ENCODE results near the gene ZFYVE19.

The ZFYVE19 gene

GRCh38 chr15:40808861-40809450 is 2.1 kb downstream of the ZFYVE19 start:
- DNase-seq (ENCODE audit: insufficient read length, low spot score) (no peak), FAIRE-seq (no peak)

GRCh38 chr15:40812721-40813425 is 6.0 kb downstream of the ZFYVE19 start:
- FAIRE-seq (no peak), DNase-seq (ENCODE audit: insufficient read length, low spot score) (no peak)

- no peak for DNase-seq (ENCODE audit: insufficient read length, low spot score)
Measured at GRCh38 chr15:40815042-40815698, 8.3 kb downstream of the ZFYVE19 start.

DNA sequence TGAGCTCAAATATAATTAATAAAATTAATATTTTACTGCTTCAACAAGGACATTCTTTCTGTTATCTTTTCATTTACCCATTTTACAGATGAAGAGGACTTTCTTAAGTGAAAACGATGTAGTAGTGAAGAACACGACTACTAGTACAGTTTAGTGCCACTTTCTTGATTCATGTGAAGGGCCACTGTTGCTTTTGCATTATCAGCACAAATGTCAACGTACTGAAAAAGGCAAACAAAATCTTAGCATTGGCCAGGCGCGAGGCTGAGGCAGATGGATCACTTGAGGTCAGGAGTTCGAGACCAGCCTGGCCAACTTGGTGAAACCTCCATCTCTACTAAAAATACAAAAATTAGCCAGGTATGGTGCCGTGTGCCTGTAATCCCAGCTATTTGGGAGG is 12.2 kb downstream of the ZFYVE19 start:
- DNase-seq (ENCODE audit: insufficient read length, low spot score) (no peak), FAIRE-seq (no peak)

More at GRCh38 chr15:40815042-40815698, 8.3 kb downstream of the ZFYVE19 start:
- FAIRE-seq = no peak

DNA sequence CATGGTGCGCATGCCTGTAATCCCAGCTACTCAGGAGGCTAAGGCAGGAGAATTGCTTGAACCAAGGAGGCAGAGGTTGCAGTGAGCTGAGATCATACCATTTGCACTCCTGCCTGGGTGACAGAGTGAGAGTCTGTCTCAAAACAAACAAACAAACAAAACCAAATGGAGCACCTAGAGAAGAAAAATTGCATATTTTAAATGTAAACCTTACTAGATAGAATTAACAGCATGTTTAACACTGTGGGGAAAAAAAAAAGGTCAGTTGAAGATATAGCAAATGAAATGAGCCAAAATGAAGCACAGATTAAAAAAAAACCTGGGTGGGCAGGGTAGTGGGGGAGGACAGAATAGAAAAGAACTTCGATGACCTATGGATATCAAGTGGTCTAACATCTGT is 14.3 kb downstream of the ZFYVE19 start:
- FAIRE-seq (no peak), DNase-seq (ENCODE audit: insufficient read length, low spot score) (no peak)

GRCh38 chr15:40823572-40824343 is 16.9 kb downstream of the ZFYVE19 start:
- FAIRE-seq = peak; percentile 4
- no peak for DNase-seq (ENCODE audit: insufficient read length, low spot score)

GRCh38 chr15:40825661-40826422 is 19.0 kb downstream of the ZFYVE19 start:
- FAIRE-seq (no peak), DNase-seq (ENCODE audit: insufficient read length, low spot score) (no peak)

- no peak for DNase-seq (ENCODE audit: insufficient read length, low spot score)
Measured at GRCh38 chr15:40826423-40827075, 19.7 kb downstream of the ZFYVE19 start.

GRCh38 chr15:40828447-40829036 is 21.7 kb downstream of the ZFYVE19 start, which contains the start of gene PPP1R14D:
PPP1R14D (minus strand) TSS chr15:40828708; CDS start chr15:40828641, 67 bp downstream.
- no peak for DNase-seq (ENCODE audit: insufficient read length, low spot score)

More at GRCh38 chr15:40826423-40827075, 19.7 kb downstream of the ZFYVE19 start:
- no peak for FAIRE-seq

DNA sequence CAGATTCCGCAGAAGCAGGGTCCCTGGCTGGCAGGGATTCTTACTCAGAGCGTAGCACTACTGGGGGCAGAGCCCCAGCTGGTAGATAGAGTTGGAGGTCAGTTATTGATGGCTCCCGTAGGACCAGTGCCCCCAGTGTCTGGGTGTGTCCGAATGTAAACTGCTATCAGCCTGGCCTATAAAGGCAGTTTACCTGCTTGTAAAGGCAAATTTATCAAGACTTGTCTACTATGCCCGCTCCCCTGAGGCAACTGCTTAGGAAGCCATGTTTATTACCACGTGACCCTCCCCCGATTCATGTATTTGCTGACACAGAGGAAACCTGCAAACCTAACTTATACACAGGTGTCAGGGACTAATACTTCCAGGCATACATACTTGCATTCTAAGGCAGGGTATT is 22.2 kb downstream of the ZFYVE19 start:
- DNase-seq (ENCODE audit: insufficient read length, low spot score) = no peak
- no peak for FAIRE-seq

More at GRCh38 chr15:40828447-40829036, 21.7 kb downstream of the ZFYVE19 start, which contains the start of gene PPP1R14D:
- FAIRE-seq = no peak

GRCh38 chr15:40830884-40831283 is 24.0 kb downstream of the ZFYVE19 start:
- DNase-seq (ENCODE audit: insufficient read length, low spot score) (no peak), FAIRE-seq (no peak)

- DNase-seq (ENCODE audit: insufficient read length, low spot score) (no peak), FAIRE-seq (no peak)
Measured at GRCh38 chr15:40831861-40832260, 25.0 kb downstream of the ZFYVE19 start.

GRCh38 chr15:40832903-40833302 is 26.0 kb downstream of the ZFYVE19 start:
- no peak for FAIRE-seq

GRCh38 chr15:40836020-40836419 is 29.1 kb downstream of the ZFYVE19 start:
- no peak for FAIRE-seq
- DNase-seq (ENCODE audit: insufficient read length, low spot score) = no peak

More at GRCh38 chr15:40832903-40833302, 26.0 kb downstream of the ZFYVE19 start:
- DNase-seq (ENCODE audit: insufficient read length, low spot score) = no peak

DNA sequence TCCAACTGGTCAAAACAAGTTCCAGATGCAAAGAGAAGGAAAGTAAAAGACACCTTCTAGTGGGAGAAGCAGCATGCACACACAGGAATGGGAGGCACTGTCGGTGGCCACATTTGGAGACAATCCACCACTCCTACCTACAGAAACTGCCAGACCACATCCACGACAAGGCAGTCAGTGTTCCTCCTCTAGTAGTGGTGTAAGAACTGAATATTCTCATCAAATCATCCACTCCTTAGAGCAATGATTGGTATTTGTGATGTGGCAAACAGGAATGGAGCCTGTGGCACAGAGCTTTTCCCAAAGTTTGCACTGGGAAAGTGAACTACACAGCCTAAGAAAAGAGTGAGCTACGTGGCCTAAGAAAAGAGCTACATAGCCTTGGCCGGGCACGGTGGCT is 31.9 kb downstream of the ZFYVE19 start:
- no peak for FAIRE-seq
- no peak for DNase-seq (ENCODE audit: insufficient read length, low spot score)

- DNase-seq (ENCODE audit: insufficient read length, low spot score) (no peak), FAIRE-seq (no peak)
Measured at GRCh38 chr15:40841741-40842140, 34.9 kb downstream of the ZFYVE19 start.

DNA sequence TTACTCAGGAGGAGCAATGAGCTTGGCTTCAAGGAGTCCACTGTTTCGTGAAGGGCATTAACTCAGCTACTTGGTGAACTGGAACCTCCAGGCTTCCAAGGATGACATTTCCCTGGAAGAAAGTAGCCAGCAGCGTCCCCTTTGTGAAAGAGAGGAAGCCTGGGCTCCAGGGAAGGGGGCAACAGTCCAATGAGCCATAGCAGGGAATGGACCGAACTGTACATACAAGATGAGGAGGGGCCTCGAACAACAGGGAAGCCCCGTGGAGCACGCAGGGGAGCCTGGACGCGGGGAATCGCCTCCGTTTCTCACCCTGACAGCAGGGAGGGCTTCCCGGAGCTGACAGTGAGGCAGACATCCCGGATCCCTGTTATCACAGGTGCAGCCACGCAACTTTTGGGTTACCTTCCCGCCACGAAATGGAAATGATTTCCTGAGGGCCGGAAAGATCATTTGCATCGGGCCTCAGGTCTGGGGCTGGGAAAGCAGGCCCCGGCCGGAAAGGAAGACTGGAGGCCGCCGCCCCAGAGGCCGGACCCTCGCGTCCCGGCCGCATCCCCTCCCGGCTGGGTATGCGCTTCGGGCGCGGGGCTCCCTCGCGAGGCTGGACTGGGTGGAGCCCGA is 36.5 kb downstream of the ZFYVE19 start:
- FAIRE-seq (no peak), DNase-seq (ENCODE audit: insufficient read length, low spot score) (no peak)

DNA sequence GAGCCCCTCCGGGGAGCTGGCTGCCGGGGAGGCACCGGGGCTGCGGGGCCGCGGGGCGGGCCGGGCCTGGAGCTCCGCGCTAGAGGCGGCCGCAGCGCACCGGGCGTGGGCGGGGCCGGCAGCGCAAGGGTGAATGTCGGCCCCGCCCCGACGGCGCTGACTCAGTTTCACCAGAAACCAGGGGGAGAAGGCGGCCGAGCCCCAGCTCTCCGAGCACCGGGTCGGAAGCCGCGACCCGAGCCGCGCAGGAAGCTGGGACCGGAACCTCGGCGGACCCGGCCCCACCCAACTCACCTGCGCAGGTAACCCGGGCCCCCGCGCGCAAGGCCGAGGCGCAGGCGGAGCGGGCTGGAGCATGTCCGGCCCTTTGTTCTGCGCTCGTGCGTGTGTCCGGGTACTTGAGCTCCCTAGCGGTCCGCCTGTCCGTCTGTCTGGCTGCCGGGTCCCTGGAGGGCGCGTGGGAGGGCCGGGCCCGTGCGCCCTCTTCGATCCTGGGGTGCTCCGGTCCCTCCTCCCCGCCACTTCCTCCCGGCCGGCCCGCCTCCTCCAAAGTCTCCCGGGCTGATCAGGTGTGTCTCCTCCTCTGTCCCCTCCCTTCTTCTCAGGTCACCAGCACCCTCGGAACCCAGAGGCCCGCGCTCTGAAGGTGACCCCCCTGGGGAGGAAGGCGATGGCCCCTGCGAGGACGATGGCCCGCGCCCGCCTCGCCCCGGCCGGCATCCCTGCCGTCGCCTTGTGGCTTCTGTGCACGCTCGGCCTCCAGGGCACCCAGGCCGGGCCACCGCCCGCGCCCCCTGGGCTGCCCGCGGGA is 37.2 kb downstream of the ZFYVE19 start, which contains the start of gene SPINT1:
TSS of gene SPINT1 (plus strand) at position 164 of the 811 bp plus-strand sequence. CDS start at position 671, 507 bp downstream.
- FAIRE-seq = no peak
- DNase-seq (ENCODE audit: insufficient read length, low spot score) = no peak

Measured in HTR-8/SVneo (cell line).